ENCODE measurements around the gene TXLNG.

TXLNG gene

GRCh38 chrX:16843208-16843909, 57.1 kb downstream of the TXLNG start:
- TF ChIP-seq REST (IDR thresholded peaks at IDR 0.05; ENCODE audit: insufficient replicate concordance, low read depth) (no peak), POLR2AphosphoS5 (IDR thresholded peaks at IDR 0.05; ENCODE audit: low read depth) (no peak), GABPA (IDR thresholded peaks at IDR 0.05; ENCODE audit: low read depth) (no peak), CTCF (IDR thresholded peaks at IDR 0.05; ENCODE audit: insufficient read depth, low read length) (no peak), SPI1 (IDR thresholded peaks at IDR 0.05; ENCODE audit: borderline replicate concordance, low read depth) (no peak)
- no peaks in the 10 kb centered on the region for H3K27me3 ChIP-seq (ENCODE audit: insufficient read depth, poor library complexity, severe bottlenecking)
- H3K27ac ChIP-seq (replicated peaks) = no peak overlapping the region
- no peak for DNase-seq (ENCODE audit: low read depth in 1 of 2, low spot score in 1 of 2)
- H3K4me3 ChIP-seq (replicated peaks; ENCODE audit: insufficient read depth, low read length) = no peak overlapping the region

GRCh38 chrX:16845686-16846085, 59.4 kb downstream of the TXLNG start:
- H3K27me3 ChIP-seq (ENCODE audit: insufficient read depth, poor library complexity, severe bottlenecking) = no peaks in the 10 kb centered on the region
- no peak for DNase-seq (ENCODE audit: low read depth in 1 of 2, low spot score in 1 of 2)
- TF ChIP-seq REST (IDR thresholded peaks at IDR 0.05; ENCODE audit: insufficient replicate concordance, low read depth) (no peak), SPI1 (IDR thresholded peaks at IDR 0.05; ENCODE audit: borderline replicate concordance, low read depth) (no peak), GABPA (IDR thresholded peaks at IDR 0.05; ENCODE audit: low read depth) (no peak), POLR2AphosphoS5 (IDR thresholded peaks at IDR 0.05; ENCODE audit: low read depth) (no peak), CTCF (IDR thresholded peaks at IDR 0.05; ENCODE audit: insufficient read depth, low read length) (no peak)
- no peak overlapping the region for H3K27ac ChIP-seq (replicated peaks)
- H3K4me3 ChIP-seq (replicated peaks; ENCODE audit: insufficient read depth, low read length) = no peak overlapping the region

- Histone ChIP-seq H3K4me3 (replicated peaks; ENCODE audit: insufficient read depth, low read length) (no peak overlapping the region), H3K27ac (replicated peaks) (no peak overlapping the region), H3K27me3 (ENCODE audit: insufficient read depth, poor library complexity, severe bottlenecking) (no peaks in the 10 kb centered on the region)
- DNase-seq (ENCODE audit: low read depth in 1 of 2, low spot score in 1 of 2) = no peak
- no peak for TF ChIP-seq SPI1 (IDR thresholded peaks at IDR 0.05; ENCODE audit: borderline replicate concordance, low read depth)
- TF ChIP-seq GABPA (IDR thresholded peaks at IDR 0.05; ENCODE audit: low read depth) = no peak
- no peak for TF ChIP-seq REST (IDR thresholded peaks at IDR 0.05; ENCODE audit: insufficient replicate concordance, low read depth)
- no peak for TF ChIP-seq POLR2AphosphoS5 (IDR thresholded peaks at IDR 0.05; ENCODE audit: low read depth)
- TF ChIP-seq CTCF (IDR thresholded peaks at IDR 0.05; ENCODE audit: insufficient read depth, low read length) = no peak
Observed at GRCh38 chrX:16848541-16848940, 62.3 kb downstream of the TXLNG start.

Measured in HL-60 (cell line).